A549 (cell line): ENCODE measurements around the gene GNPAT. TPM values are rescaled to one million over a fixed set of nuclear protein-coding genes. Genes with fewer than 3 reads are reported as not detected.

Experiments used
- ATAC-seq, 2 experiments: fragments of 200-7000 bp in 1 of 2; fragments of >200 bp in 1 of 2; cut with Nextera tagmentation in 1 of 2; cut with Tn5 transposase in 1 of 2; 3 replicates each; pipeline versions ENCODE4 v1.8.0 to v1.9.1; 2018 to 2020; ENCODE audit warnings: mild to moderate bottlenecking in 1 of 2, moderate library complexity in 1 of 2
- CTCF ChIA-PET: fragments of 300-600 bp; sonication (Branson Sonifier 250); formaldehyde crosslinking; extraction: SDS; loops from one replicate; lab custom pipeline; 2021; ENCODE audit warnings: antibody characterized with exemption, inconsistent platforms; lab: Yijun Ruan, JAX
- POLR2A ChIA-PET: fragments of 350-600 bp; formaldehyde crosslinking; extraction: SDS; loops from one replicate; lab custom pipeline; 2021; ENCODE audit warnings: antibody characterized with exemption, inconsistent platforms; lab: Yijun Ruan, JAX
- DNase-seq, 2 experiments: peaks; one replicate each; pipeline versions ENCODE4 v3.0.0 to v3.0.0-alpha.2; 2011 to 2016; ENCODE audit warnings: low read depth in 1 of 2, low spot score in 1 of 2
- FAIRE-seq: peaks from 2 replicates; lab custom pipeline; 2011; peaks lifted over from hg19 to GRCh38; lab: Jason Lieb, UNC
- H3K27ac ChIP-seq, 2 experiments: fragments of >200 bp; sonication (Bioruptor Twin); formaldehyde crosslinking; 3 replicates each; pipeline ENCODE4 v1.5.1; 2016 to 2017
- H3K4me1 ChIP-seq: fragments of >200 bp; sonication (Bioruptor Twin); formaldehyde crosslinking; 3 replicates; pipeline ENCODE4 v1.6.1; 2016
- H3K4me2 ChIP-seq: fragments of >200 bp; sonication (Bioruptor Twin); formaldehyde crosslinking; 3 replicates; pipeline ENCODE4 v1.6.1; 2016
- H3K4me3 ChIP-seq: fragments of >200 bp; sonication (Bioruptor Twin); formaldehyde crosslinking; 3 replicates; pipeline ENCODE4 v1.5.1; 2016
- H3K9me3 ChIP-seq: fragments of >200 bp; sonication (Bioruptor Twin); formaldehyde crosslinking; 3 replicates; pipeline ENCODE4 v1.6.1; 2016
- BCL3 ChIP-seq: fragments of >200 bp; sonication (Bioruptor Twin); formaldehyde crosslinking; IDR thresholded peaks from 3 replicates; pipeline ENCODE4 v1.6.1; 2016
- CBX2 ChIP-seq: fragments of 200-600 bp; sonication (generic); IDR thresholded peaks from 2 replicates; pipeline ENCODE4 v1.6.1; 2016; ENCODE audit warnings: low read depth, mild to moderate bottlenecking, borderline replicate concordance
- CBX8 ChIP-seq: fragments of 200-600 bp; sonication (generic); IDR thresholded peaks from 2 replicates; pipeline ENCODE4 v1.6.1; 2016
- CEBPB ChIP-seq, 2 experiments: fragments of >200 bp in 1 of 2; sonication (Bioruptor Twin) in 1 of 2; formaldehyde crosslinking in 1 of 2; IDR thresholded peaks; 2 replicates each; pipeline ENCODE4 v1.6.1; 2012 to 2016
- ESRRA ChIP-seq: fragments of 150-350 bp; IDR thresholded peaks from 2 replicates; pipeline ENCODE4 v1.6.1; 2014; ENCODE audit warnings: mild to moderate bottlenecking, low read length, borderline replicate concordance
- GATA3 ChIP-seq: IDR thresholded peaks from 2 replicates; pipeline ENCODE4 v1.6.1; 2012; ENCODE audit warnings: borderline replicate concordance
- HEYL ChIP-seq: fragments of 250-450 bp; sonication (Bioruptor Pico); IDR thresholded peaks from 2 replicates; pipeline ENCODE4 v1.8.0; 2021; ENCODE audit warnings: mild to moderate bottlenecking, moderate library complexity
- HOXA7 ChIP-seq: fragments of 250-450 bp; sonication (Bioruptor Pico); IDR thresholded peaks from 2 replicates; pipeline ENCODE4 v1.5.0; 2020; ENCODE audit warnings: mild to moderate bottlenecking, moderate library complexity
- JUNB ChIP-seq: fragments of >200 bp; sonication (Bioruptor Twin); formaldehyde crosslinking; IDR thresholded peaks from 2 replicates; pipeline ENCODE4 v1.6.1; 2016
- KDM1A ChIP-seq: fragments of 200-600 bp; sonication (generic); IDR thresholded peaks from 2 replicates; pipeline ENCODE4 v1.6.1; 2016; ENCODE audit warnings: low read depth, mild to moderate bottlenecking
- MYC ChIP-seq: IDR thresholded peaks from 2 replicates; pipeline ENCODE4 v1.6.1; 2012; ENCODE audit warnings: mild to moderate bottlenecking, inconsistent platforms, low read length, improper control_type of control experiment, borderline replicate concordance
- NFE2L2 ChIP-seq: fragments of 150-350 bp; conservative IDR thresholded peaks from 2 replicates; pipeline ENCODE4 v1.6.1; 2014; ENCODE audit warnings: low read length
- PHF8 ChIP-seq: fragments of 200-600 bp; sonication (generic); IDR thresholded peaks from 2 replicates; pipeline ENCODE4 v1.6.1; 2016; ENCODE audit warnings: low read depth, mild to moderate bottlenecking, antibody characterized with exemption, moderate library complexity, borderline replicate concordance
- POLR2A ChIP-seq: IDR thresholded peaks from 2 replicates; pipeline ENCODE4 v1.6.1; 2012; ENCODE audit warnings: mild to moderate bottlenecking, low read length
- POLR2AphosphoS2 ChIP-seq: conservative IDR thresholded peaks from 2 replicates; pipeline ENCODE4 v1.6.1; 2012; ENCODE audit warnings: low read length, improper control_type of control experiment, inconsistent platforms
- RAD21 ChIP-seq, 2 experiments: fragments of >200 bp in 1 of 2; sonication (Bioruptor Twin) in 1 of 2; formaldehyde crosslinking in 1 of 2; IDR thresholded peaks in 1 of 2; conservative IDR thresholded peaks in 1 of 2; 2 replicates in 1 of 2; 3 replicates in 1 of 2; pipeline ENCODE4 v1.6.1; 2012 to 2018; ENCODE audit warnings: inconsistent platforms in 1 of 2
- RARB ChIP-seq: fragments of 250-450 bp; sonication (Bioruptor Pico); IDR thresholded peaks from 2 replicates; pipeline ENCODE4 v1.8.0; 2021; ENCODE audit warnings: mild to moderate bottlenecking, moderate library complexity
- RCOR1 ChIP-seq: fragments of 150-350 bp; IDR thresholded peaks from 2 replicates; pipeline ENCODE4 v1.6.1; 2014; ENCODE audit warnings: antibody characterized with exemption, low read length, low read depth
- SMC3 ChIP-seq: fragments of >200 bp; sonication (Bioruptor Twin); formaldehyde crosslinking; IDR thresholded peaks from 3 replicates; pipeline ENCODE4 v1.6.1; 2018; ENCODE audit warnings: inconsistent platforms
- SREBF2 ChIP-seq: fragments of 450-650 bp; IDR thresholded peaks from 2 replicates; pipeline ENCODE4 v1.6.1; 2014; ENCODE audit warnings: mild to moderate bottlenecking, moderate library complexity
- TFCP2L1 ChIP-seq: fragments of 250-450 bp; sonication (Bioruptor Pico); IDR thresholded peaks from 2 replicates; pipeline ENCODE4 v1.5.0; 2021; ENCODE audit warnings: mild to moderate bottlenecking
- TP53 ChIP-seq: fragments of 250-450 bp; sonication (Bioruptor Pico); IDR thresholded peaks from 2 replicates; pipeline ENCODE4 v1.5.0; 2021; ENCODE audit warnings: mild to moderate bottlenecking, moderate library complexity
- ZNF302 ChIP-seq: fragments of 250-450 bp; sonication (Bioruptor Pico); IDR thresholded peaks from 2 replicates; pipeline ENCODE4 v1.9.0; 2021; ENCODE audit warnings: inconsistent platforms, mild to moderate bottlenecking, moderate library complexity
- ZSCAN20 ChIP-seq: fragments of 250-450 bp; sonication (Bioruptor Pico); IDR thresholded peaks from 2 replicates; pipeline ENCODE4 v1.8.0; 2022; ENCODE audit warnings: mild to moderate bottlenecking, moderate library complexity
- WGBS: methylation state at CpG from one replicate; pipeline ENCODE4 v1.1.6; 2017; ENCODE audit errors: missing lambda C conversion rate; 5-methylcytosine and 5-hydroxymethylcytosine counted together
- polyA plus RNA-seq, 4 experiments: library from polyadenylated mRNA; depleted of rRNA in 3 of 4; stranded (reverse); fragments of >200 nt; fragmentation: RNase III in 1 of 4; extraction: RNeasy Plus Mini Kit Qiagen cat#74134 plus additional on column Dnase treatment in 1 of 4; gene quantifications; 2 replicates in 3 of 4; 3 replicates in 1 of 4; pipeline ENCODE4 v1.2.3, GENCODE V29; 2011 to 2017

The GNPAT gene
- polyA plus RNA-seq, 2 of the 4 experiments (the other 2 are of a cell fraction): 44.1 to 62.7 TPM

GRCh38 chr1:231248778-231249177, 7.8 kb downstream of the GNPAT start:
- DNase-seq (no peak), ATAC-seq (no peak), FAIRE-seq (no peak)
- CTCF ChIA-PET: no interaction called here
- Histone ChIP-seq H3K27ac (no peak overlapping the region), H3K9me3 (peaks cover 2% of the 10 kb centered on the region; the same call in 1 of the 3 replicates), H3K4me3 (no peak overlapping the region), H3K4me1 (no peaks in the 10 kb centered on the region), H3K4me2 (no peak overlapping the region)
- TF ChIP-seq RARB (CRISPR knock-in tag): no peak
- no peak for TF ChIP-seq CEBPB (IDR thresholded peaks at IDR 0.05)
- TF ChIP-seq SREBF2: no peak
- TF ChIP-seq NFE2L2: no peak
- no peak for TF ChIP-seq POLR2AphosphoS2
- POLR2A ChIA-PET: no interaction called here
- WGBS: 97% methylated on average over 1 of the region's 1 CpG

- Histone ChIP-seq H3K9me3 (peaks cover 19% of the 10 kb centered on the region), H3K4me1 (no peaks in the 10 kb centered on the region), H3K4me2 (no peak overlapping the region), H3K4me3 (no peak overlapping the region), H3K27ac (no peak overlapping the region)
- no peak for ATAC-seq
- no peak for TF ChIP-seq CBX8
- TF ChIP-seq RAD21 (conservative IDR thresholded peaks at IDR 0.05 in 1 of 2, IDR thresholded peaks at IDR 0.05 in 1 of 2): no peak
- TF ChIP-seq CEBPB (IDR thresholded peaks at IDR 0.05): no peak
- TF ChIP-seq ESRRA: no peak
- no peak for TF ChIP-seq RARB (CRISPR knock-in tag)
- TF ChIP-seq HOXA7 (CRISPR knock-in tag): no peak
- ChIA-PET CTCF (interaction anchor here (0.6 to 1.6 kb wide), 2 partner anchors 10 to 202 kb away, joined by 3 to 4 read pairs; no protein-coding TSS in a partner anchor), POLR2A (no interaction called here)
- DNase-seq: no peak
- 88% methylated on average over 3 of the region's 3 CpGs for WGBS
- FAIRE-seq: no peak
Observed at GRCh38 chr1:231252336-231252735, 11.3 kb downstream of the GNPAT start.

- WGBS: 94% methylated on average over 4 of the region's 4 CpGs
- POLR2A ChIA-PET: no interaction called here
- CTCF ChIA-PET: interaction anchor here (0.7 to 1.6 kb wide), 4 partner anchors 13 to 21 kb away, joined by 3 to 4 read pairs (median 3); no protein-coding TSS in a partner anchor
- TF ChIP-seq ZSCAN20 (CRISPR knock-in tag) (no peak), ZNF302 (CRISPR knock-in tag) (no peak), MYC (no peak), KDM1A (no peak), TFCP2L1 (CRISPR knock-in tag) (no peak), SMC3 (no peak), GATA3 (no peak), JUNB (no peak), TP53 (no peak), RCOR1 (no peak), PHF8 (no peak), CBX2 (no peak), HEYL (CRISPR knock-in tag) (no peak), HOXA7 (CRISPR knock-in tag) (no peak), POLR2A (no peak), BCL3 (no peak)
- Histone ChIP-seq H3K9me3 (peaks cover 79% of the 10 kb centered on the region), H3K27ac (no peak overlapping the region), H3K4me3 (no peak overlapping the region), H3K4me1 (no peaks in the 10 kb centered on the region), H3K4me2 (no peak overlapping the region)
- no peak for FAIRE-seq
- no peak for ATAC-seq
- DNase-seq: no peak
Observed at GRCh38 chr1:231260351-231260750, 19.3 kb downstream of the GNPAT start.
